Activated naive CD8-positive, alpha-beta T cell treated with anti-CD3 and anti-CD28 coated beads for 36 hours (primary cell): ENCODE data around the gene SPDYE1. TPM values are rescaled to one million over a fixed set of nuclear protein-coding genes. Genes with fewer than 3 reads are reported as not detected.
A peak's percentile ranks its signal among the peaks of the same experiment; 100 is the strongest.
"Not testable (repeated sequence)": the region's sequence is repeated elsewhere in the genome, so short reads cannot be mapped to it uniquely, and the experiment has no call there.

Experiments
- DNase-seq: peaks from one replicate; pipeline ENCODE4 v3.0.0; 2021
- H3K27ac Mint-ChIP-seq: one replicate; pipeline ENCODE4 v1.8.0; 2022; ENCODE audit warnings: mild to moderate bottlenecking, moderate library complexity, mixed read lengths
- H3K27me3 Mint-ChIP-seq: one replicate; pipeline ENCODE4 v1.8.0; 2022; ENCODE audit warnings: mild to moderate bottlenecking, mixed read lengths
- H3K36me3 Mint-ChIP-seq: one replicate; pipeline ENCODE4 v1.8.0; 2021; ENCODE audit warnings: mild to moderate bottlenecking, mixed read lengths
- H3K4me1 Mint-ChIP-seq: one replicate; pipeline ENCODE4 v1.8.0; 2021; ENCODE audit warnings: mixed read lengths
- H3K4me3 Mint-ChIP-seq: one replicate; pipeline ENCODE4 v1.8.0; 2022; ENCODE audit warnings: mild to moderate bottlenecking, moderate library complexity, mixed read lengths
- H3K9me3 Mint-ChIP-seq: one replicate; pipeline ENCODE4 v1.8.0; 2022; ENCODE audit warnings: mixed read lengths
- total RNA-seq, 2 experiments: library from RNA; stranded (reverse); gene quantifications; one replicate each; pipeline ENCODE4 v1.2.3, GENCODE V29; 2021

SPDYE1 gene
- total RNA-seq, 2 experiments from 2014 or later, result not detected

- not testable (repeated sequence) for H3K9me3 Mint-ChIP-seq, H3K27me3 Mint-ChIP-seq, H3K4me3 Mint-ChIP-seq, DNase-seq, H3K36me3 Mint-ChIP-seq, H3K4me1 Mint-ChIP-seq, H3K27ac Mint-ChIP-seq
These were observed 33.6 kb downstream of the SPDYE1 start for GRCh38 chr7:44031319-44031718.

GRCh38 chr7:44032031-44032430 is 34.3 kb downstream of the SPDYE1 start:
- not testable (repeated sequence) for H3K4me3 Mint-ChIP-seq, H3K27me3 Mint-ChIP-seq, H3K9me3 Mint-ChIP-seq, H3K36me3 Mint-ChIP-seq, DNase-seq, H3K4me1 Mint-ChIP-seq, H3K27ac Mint-ChIP-seq

- DNase-seq, H3K4me3 Mint-ChIP-seq, H3K27ac Mint-ChIP-seq, H3K4me1 Mint-ChIP-seq, H3K27me3 Mint-ChIP-seq, H3K9me3 Mint-ChIP-seq: not testable (repeated sequence)
- peaks cover 13% of the 10 kb centered on the region for H3K36me3 Mint-ChIP-seq
These were observed 36.5 kb downstream of the SPDYE1 start for GRCh38 chr7:44033971-44034844.

GRCh38 chr7:44036364-44036763 is 38.7 kb downstream of the SPDYE1 start:
- not testable (repeated sequence) for H3K9me3 Mint-ChIP-seq, H3K4me1 Mint-ChIP-seq, H3K27me3 Mint-ChIP-seq, H3K4me3 Mint-ChIP-seq, H3K27ac Mint-ChIP-seq
- peak; percentile 37 for DNase-seq
- H3K36me3 Mint-ChIP-seq, result peaks cover 14% of the 10 kb centered on the region

GRCh38 chr7:44037951-44038350 is 40.3 kb downstream of the SPDYE1 start:
- H3K27me3 Mint-ChIP-seq, H3K9me3 Mint-ChIP-seq, H3K4me1 Mint-ChIP-seq, H3K4me3 Mint-ChIP-seq, DNase-seq: not testable (repeated sequence)
- Mint-ChIP-seq H3K27ac (peak overlapping the region; percentile 25), H3K36me3 (peaks cover 14% of the 10 kb centered on the region)

GRCh38 chr7:44038553-44038952 is 40.9 kb downstream of the SPDYE1 start:
- peaks cover 11% of the 10 kb centered on the region for H3K4me1 Mint-ChIP-seq
- not testable (repeated sequence) for H3K4me3 Mint-ChIP-seq, H3K27me3 Mint-ChIP-seq, H3K27ac Mint-ChIP-seq, DNase-seq, H3K9me3 Mint-ChIP-seq
- H3K36me3 Mint-ChIP-seq, result peaks cover 12% of the 10 kb centered on the region

GRCh38 chr7:44038961-44039558 is 41.4 kb downstream of the SPDYE1 start:
- H3K27me3 Mint-ChIP-seq, H3K9me3 Mint-ChIP-seq: not testable (repeated sequence)
- Mint-ChIP-seq H3K36me3 (peaks cover 10% of the 10 kb centered on the region), H3K4me1 (peaks cover 16% of the 10 kb centered on the region), H3K4me3 (peak overlapping the region; percentile 72), H3K27ac (peak overlapping the region; percentile 79)
- DNase-seq, result peak; percentile 87

- not testable (repeated sequence) for DNase-seq, H3K27me3 Mint-ChIP-seq, H3K9me3 Mint-ChIP-seq
- Mint-ChIP-seq H3K4me1 (peaks cover 16% of the 10 kb centered on the region), H3K27ac (peak overlapping the region; percentile 86), H3K36me3 (peaks cover 10% of the 10 kb centered on the region), H3K4me3 (peak overlapping the region; percentile 85)
These were observed 42.2 kb downstream of the SPDYE1 start for GRCh38 chr7:44039800-44040492.

GRCh38 chr7:44040493-44040891 is 42.8 kb downstream of the SPDYE1 start:
- H3K27me3 Mint-ChIP-seq, H3K9me3 Mint-ChIP-seq: not testable (repeated sequence)
- DNase-seq, result peak; percentile 77
- H3K4me1 Mint-ChIP-seq, result peaks cover 16% of the 10 kb centered on the region
- peak overlapping the region; percentile 85 for H3K4me3 Mint-ChIP-seq
- H3K27ac Mint-ChIP-seq, result peak overlapping the region; percentile 90
- peaks cover 15% of the 10 kb centered on the region for H3K36me3 Mint-ChIP-seq

- Mint-ChIP-seq H3K36me3 (peaks cover 28% of the 10 kb centered on the region), H3K4me1 (peaks cover 33% of the 10 kb centered on the region), H3K9me3 (no peaks in the 10 kb centered on the region), H3K27ac (no peak overlapping the region), H3K27me3 (no peaks in the 10 kb centered on the region), H3K4me3 (no peak overlapping the region)
- DNase-seq, result no peak
These were observed 44.5 kb downstream of the SPDYE1 start for GRCh38 chr7:44042221-44042620.

- Mint-ChIP-seq H3K4me1 (peaks cover 38% of the 10 kb centered on the region), H3K27me3 (no peaks in the 10 kb centered on the region), H3K4me3 (peak overlapping the region; percentile 85), H3K27ac (peak overlapping the region; percentile 87), H3K36me3 (peaks cover 35% of the 10 kb centered on the region), H3K9me3 (no peaks in the 10 kb centered on the region)
- DNase-seq, result no peak
These were observed 46.2 kb downstream of the SPDYE1 start for GRCh38 chr7:44043902-44044301.

- Mint-ChIP-seq H3K27ac (peak within 1 kb of the TSS; percentile 87), H3K9me3 (no peaks in the 10 kb centered on the region), H3K36me3 (peaks cover 35% of the 10 kb centered on the region), H3K4me3 (peak within 1 kb of the TSS; percentile 85), H3K4me1 (peaks cover 39% of the 10 kb centered on the region), H3K27me3 (no peaks in the 10 kb centered on the region)
- DNase-seq, result peak; percentile 93
These were observed 46.9 kb downstream of the SPDYE1 start, which contains the start of gene DBNL for GRCh38 chr7:44044315-44045225. Gene DBNL (plus strand): TSS chr7:44044702. CDS start chr7:44044738, 36 bp downstream.

GRCh38 chr7:44045226-44046014 is 47.7 kb downstream of the SPDYE1 start:
- Mint-ChIP-seq H3K4me1 (peaks cover 48% of the 10 kb centered on the region), H3K9me3 (no peaks in the 10 kb centered on the region), H3K27me3 (no peaks in the 10 kb centered on the region), H3K27ac (peak overlapping the region; percentile 87), H3K4me3 (peak overlapping the region; percentile 85), H3K36me3 (peaks cover 42% of the 10 kb centered on the region)
- DNase-seq, result no peak
